Upper lobe of left lung (tissue), 6 donors: ENCODE results near the gene MUC22. TPM values are rescaled to one million over a fixed set of nuclear protein-coding genes. Genes with fewer than 3 reads are reported as not detected.

Experiments used
- ATAC-seq, 2 donors: fragments of 200-7000 bp; cut with Tn5 transposase; one replicate each; pipeline ENCODE4 v1.9.1; 2022; ENCODE audit warnings: mild to moderate bottlenecking in 2 of 2, moderate library complexity in 2 of 2; ENCODE audit not compliant: low FRiP score in 2 of 2
- DNase-seq, 2 donors: peaks; one replicate each; pipeline ENCODE4 v3.0.0-alpha.2; 2019 to 2020
- H3K27ac ChIP-seq, 4 donors: fragments of 200-600 bp; sonication (generic); one replicate each; pipeline ENCODE4 v1.5.1; 2016 to 2019
- H3K27me3 ChIP-seq, 4 donors: fragments of 200-600 bp; sonication (generic); one replicate each; pipeline ENCODE4 v1.5.1; 2017 to 2019
- H3K36me3 ChIP-seq, 4 donors: fragments of 200-600 bp; sonication (generic); one replicate each; pipeline ENCODE4 v1.5.1; 2016 to 2019
- H3K4me1 ChIP-seq, 4 donors: fragments of 200-600 bp; sonication (generic); one replicate each; pipeline ENCODE4 v1.5.1; 2018 to 2019
- H3K4me3 ChIP-seq, 4 donors: fragments of 200-600 bp; sonication (generic); one replicate each; pipeline ENCODE4 v1.5.1; 2017 to 2019; ENCODE audit warnings: mild to moderate bottlenecking in 2 of 4, moderate library complexity in 1 of 4
- H3K9me3 ChIP-seq, 4 donors: fragments of 200-600 bp; sonication (generic); one replicate each; pipeline ENCODE4 v1.5.1; 2018 to 2019
- EP300 ChIP-seq, 4 donors: sonication (generic); formaldehyde crosslinking; IDR thresholded peaks; one replicate each; pipeline ENCODE4 v1.5.1; 2017; ENCODE audit warnings: antibody characterized with exemption in 4 of 4, control low read depth in 2 of 4
- POLR2A ChIP-seq, 4 donors: fragments of 450-650 bp; IDR thresholded peaks; one replicate each; pipeline ENCODE4 v1.5.1; 2016 to 2017; ENCODE audit warnings: antibody characterized with exemption in 4 of 4, mild to moderate bottlenecking in 2 of 4
- POLR2AphosphoS5 ChIP-seq, 2 donors: sonication (generic); formaldehyde crosslinking; IDR thresholded peaks; one replicate each; pipeline ENCODE4 v1.5.1; 2017; ENCODE audit warnings: antibody characterized with exemption in 2 of 2
- WGBS, 2 donors: methylation state at CpG; one replicate each; pipeline ENCODE4 v1.1.5; 2017 to 2018; 5-methylcytosine and 5-hydroxymethylcytosine counted together
- total RNA-seq, 6 donors: library from RNA; depleted of rRNA in 4 of 6; stranded (reverse); fragments of >200 nt in 4 of 6; gene quantifications; one replicate each; pipeline versions ENCODE4 v1.1.0 to v1.2.1, GENCODE V29; 2016 to 2021
- TF ChIP-seq, protein P1 (sequence below), 6 experiments: fragments of 450-650 bp in 4 of 6; fragments of 200-600 bp in 2 of 6; sonication (generic) in 2 of 6; IDR thresholded peaks; one replicate each; pipeline ENCODE4 v1.5.1; 2016 to 2019; ENCODE audit warnings: antibody characterized with exemption in 6 of 6
- donor health status: DM: no; HTN: no; CAD: no; lungs with moderate emphysema.
- donor health status: DM: no; HTN: yes; CAD: no; lungs with severe emphysema.

Gene MUC22
- total RNA-seq, 6 donors from 2014 or later: 0.06 to 0.15 (median 0.07) TPM; not detected in 3

DNA sequence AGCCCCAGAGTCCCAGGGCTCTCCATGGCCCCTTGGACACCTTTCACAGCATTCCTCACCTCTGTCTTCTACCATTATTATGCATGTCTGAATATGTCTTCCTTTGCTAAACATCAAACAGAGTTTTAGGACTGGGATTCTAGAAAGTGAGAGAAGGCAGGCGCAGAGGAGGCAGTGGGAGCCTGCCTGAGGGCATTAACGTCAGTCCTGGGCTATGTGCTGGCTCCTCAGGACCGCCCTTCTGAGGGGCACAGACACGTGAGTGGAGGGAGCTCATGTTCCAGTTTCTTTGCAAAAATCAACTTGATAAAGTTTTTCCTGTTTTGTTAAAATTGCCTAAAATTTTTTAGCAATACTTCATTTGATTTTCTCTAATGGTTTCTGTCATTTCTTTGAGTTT, 64.1 kb downstream of the MUC22 start:
- Histone ChIP-seq H3K9me3 (no peaks in the 10 kb centered on the region), H3K27ac (no peak overlapping the region), H3K4me1 (peaks cover 7 to 11% (median 9%) of the 10 kb centered on the region in 4 donors), H3K27me3 (no peaks in the 10 kb centered on the region), H3K36me3 (no peaks in the 10 kb centered on the region), H3K4me3 (no peak overlapping the region)
- DNase-seq (no peak), ATAC-seq (no peak)
- TF ChIP-seq, protein P1, sequence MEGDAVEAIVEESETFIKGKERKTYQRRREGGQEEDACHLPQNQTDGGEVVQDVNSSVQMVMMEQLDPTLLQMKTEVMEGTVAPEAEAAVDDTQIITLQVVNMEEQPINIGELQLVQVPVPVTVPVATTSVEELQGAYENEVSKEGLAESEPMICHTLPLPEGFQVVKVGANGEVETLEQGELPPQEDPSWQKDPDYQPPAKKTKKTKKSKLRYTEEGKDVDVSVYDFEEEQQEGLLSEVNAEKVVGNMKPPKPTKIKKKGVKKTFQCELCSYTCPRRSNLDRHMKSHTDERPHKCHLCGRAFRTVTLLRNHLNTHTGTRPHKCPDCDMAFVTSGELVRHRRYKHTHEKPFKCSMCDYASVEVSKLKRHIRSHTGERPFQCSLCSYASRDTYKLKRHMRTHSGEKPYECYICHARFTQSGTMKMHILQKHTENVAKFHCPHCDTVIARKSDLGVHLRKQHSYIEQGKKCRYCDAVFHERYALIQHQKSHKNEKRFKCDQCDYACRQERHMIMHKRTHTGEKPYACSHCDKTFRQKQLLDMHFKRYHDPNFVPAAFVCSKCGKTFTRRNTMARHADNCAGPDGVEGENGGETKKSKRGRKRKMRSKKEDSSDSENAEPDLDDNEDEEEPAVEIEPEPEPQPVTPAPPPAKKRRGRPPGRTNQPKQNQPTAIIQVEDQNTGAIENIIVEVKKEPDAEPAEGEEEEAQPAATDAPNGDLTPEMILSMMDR (IDR thresholded peaks at IDR 0.05): no peak
- TF ChIP-seq EP300 (IDR thresholded peaks at IDR 0.05) (no peak), POLR2AphosphoS5 (IDR thresholded peaks at IDR 0.05) (no peak)
- WGBS, 2 donors: 95 to 96% methylated on average over 4 of the region's 4 CpGs

DNA sequence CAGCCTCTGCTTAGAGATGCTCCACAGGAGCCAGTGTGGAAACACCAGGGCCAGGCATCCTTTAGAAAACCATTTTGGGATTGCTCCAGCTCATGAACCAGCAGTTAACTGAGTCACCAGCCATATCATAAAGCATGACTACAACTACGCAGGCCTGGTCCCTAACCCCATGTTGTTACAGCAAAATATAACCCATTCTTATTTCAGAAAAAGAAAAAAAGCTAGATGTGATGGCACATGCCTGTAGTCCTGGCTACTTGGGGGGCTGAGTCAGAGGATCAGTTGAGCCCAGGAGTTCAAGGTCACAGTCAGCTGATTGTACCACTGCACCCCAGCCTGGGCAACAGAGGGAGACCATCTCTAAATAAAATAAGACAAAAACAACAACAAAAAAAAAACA, 65.3 kb downstream of the MUC22 start:
- 92 to 100% methylated on average over 1 of the region's 1 CpG for WGBS, 2 donors
- Histone ChIP-seq H3K9me3 (no peaks in the 10 kb centered on the region), H3K27me3 (no peaks in the 10 kb centered on the region), H3K36me3 (no peaks in the 10 kb centered on the region), H3K27ac (no peak overlapping the region), H3K4me3 (no peak overlapping the region), H3K4me1 (peaks cover 7 to 15% (median 13%) of the 10 kb centered on the region in 4 donors)
- no peak for TF ChIP-seq EP300 (IDR thresholded peaks at IDR 0.05)
- TF ChIP-seq, protein P1 (IDR thresholded peaks at IDR 0.05): no peak
- DNase-seq (no peak), ATAC-seq (no peak)

DNA sequence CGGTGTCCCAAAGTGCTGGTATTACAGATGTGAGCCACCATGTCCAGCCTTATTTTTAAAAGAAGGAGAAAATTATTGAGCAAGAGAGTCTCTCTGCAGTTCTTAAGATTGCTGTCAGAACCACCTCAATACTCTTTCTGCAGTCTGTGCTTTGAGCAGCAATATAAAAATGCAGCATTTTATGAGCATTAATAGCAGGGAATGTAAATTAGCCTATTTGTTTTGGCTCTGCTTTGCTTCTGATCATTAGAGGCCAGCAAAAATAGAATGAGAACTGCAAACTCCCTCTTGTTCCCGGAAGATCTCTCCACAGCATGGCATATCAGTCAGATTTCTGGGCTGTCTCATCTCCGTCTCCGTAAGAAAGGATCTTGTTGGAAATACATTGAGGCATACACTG, 66.3 kb downstream of the MUC22 start:
- H3K27ac ChIP-seq: no peak overlapping the region
- H3K4me1 ChIP-seq: peaks cover 7 to 15% (median 13%) of the 10 kb centered on the region in 4 donors
- no peak overlapping the region for H3K4me3 ChIP-seq
- no peak for DNase-seq
- ATAC-seq: no peak
- H3K36me3 ChIP-seq: no peaks in the 10 kb centered on the region
- H3K9me3 ChIP-seq: no peaks in the 10 kb centered on the region
- 89 to 92% methylated on average over 4 of the region's 4 CpGs for WGBS, 2 donors
- TF ChIP-seq, protein P1 (IDR thresholded peaks at IDR 0.05): no peak
- no peak for TF ChIP-seq POLR2AphosphoS5 (IDR thresholded peaks at IDR 0.05)
- TF ChIP-seq EP300 (IDR thresholded peaks at IDR 0.05): no peak
- TF ChIP-seq POLR2A (IDR thresholded peaks at IDR 0.05): no peak
- H3K27me3 ChIP-seq: no peaks in the 10 kb centered on the region

DNA sequence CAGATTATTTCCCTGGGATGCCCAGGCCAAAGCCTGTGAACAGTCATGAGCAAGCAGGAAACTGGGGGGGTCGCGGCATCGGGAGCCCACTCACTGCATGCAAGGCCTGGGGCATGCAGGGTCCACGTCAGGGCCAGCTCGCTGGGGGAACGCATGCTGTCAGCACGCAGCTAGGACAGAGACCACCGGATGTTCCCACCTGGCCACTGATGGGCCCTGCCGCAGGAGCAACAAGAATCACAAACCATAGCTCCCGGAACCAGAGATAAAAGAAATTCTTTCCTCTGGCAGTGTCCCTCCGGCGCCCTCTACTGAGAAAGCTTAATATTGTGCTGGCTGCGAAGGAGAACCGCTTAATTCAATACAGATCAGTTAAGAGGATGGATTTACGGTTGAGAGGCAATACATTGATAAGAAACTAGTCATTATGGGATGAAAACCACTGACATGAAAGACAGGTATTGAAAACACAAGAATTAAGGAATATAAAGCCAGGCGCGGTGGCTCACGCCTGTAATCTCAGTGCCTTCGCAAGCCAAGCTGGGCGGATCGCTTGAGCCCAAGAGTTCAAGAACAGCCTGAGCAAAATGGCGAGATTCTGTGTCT, 69.5 kb downstream of the MUC22 start:
- WGBS, 2 donors: 20 to 26% methylated on average over 19 to 22 of the region's 22 CpGs
- H3K27ac ChIP-seq: no peak overlapping the region
- no peaks in the 10 kb centered on the region for H3K9me3 ChIP-seq
- peaks cover 0 to 6% (median 5%) of the 10 kb centered on the region in 4 donors for H3K4me1 ChIP-seq
- ATAC-seq (peak; percentile 72 to 89), DNase-seq (peak; percentile 52 to 65)
- H3K27me3 ChIP-seq: no peaks in the 10 kb centered on the region
- no peaks in the 10 kb centered on the region for H3K36me3 ChIP-seq
- H3K4me3 ChIP-seq: peak overlapping the region in 1 of 4 donors; percentile 21
- TF ChIP-seq EP300 (IDR thresholded peaks at IDR 0.05): no peak
- TF ChIP-seq, protein P1 (IDR thresholded peaks at IDR 0.05): peak; percentile 56 to 75 (median 69)

DNA sequence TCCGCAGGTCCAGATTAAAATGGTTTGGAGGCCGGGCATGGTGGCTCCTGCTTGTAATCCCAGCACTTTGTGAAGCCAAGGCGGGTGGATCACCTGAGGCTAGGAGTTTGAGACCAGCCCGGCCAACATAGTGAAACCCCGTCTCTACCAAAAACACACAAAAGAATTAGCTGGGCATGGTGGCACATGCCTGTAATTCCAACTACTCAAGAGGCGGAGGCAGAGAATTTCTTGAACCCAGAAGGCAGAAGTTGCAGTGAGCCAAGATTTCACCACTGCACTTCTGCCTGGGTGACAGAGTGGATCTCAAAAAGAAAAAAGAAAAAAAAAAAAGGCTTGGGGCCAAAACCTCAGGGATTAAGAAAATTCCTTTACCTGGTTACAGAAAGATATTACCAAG, 71.6 kb downstream of the MUC22 start:
- Histone ChIP-seq H3K4me3 (no peak overlapping the region), H3K36me3 (no peaks in the 10 kb centered on the region), H3K27me3 (no peaks in the 10 kb centered on the region), H3K27ac (no peak overlapping the region), H3K9me3 (no peaks in the 10 kb centered on the region), H3K4me1 (peaks cover 2 to 6% (median 5%) of the 10 kb centered on the region in 4 donors)
- 86 to 93% methylated on average over 6 of the region's 6 CpGs for WGBS, 2 donors
- TF ChIP-seq, protein P1 (IDR thresholded peaks at IDR 0.05): no peak
- no peak for TF ChIP-seq POLR2AphosphoS5 (IDR thresholded peaks at IDR 0.05)
- no peak for TF ChIP-seq POLR2A (IDR thresholded peaks at IDR 0.05)
- TF ChIP-seq EP300 (IDR thresholded peaks at IDR 0.05): no peak
- DNase-seq (no peak), ATAC-seq (no peak)
